ENCODE measurements around the gene CARD9.

Gene CARD9

GRCh38 chr9:136337416-136338395 lies 35.8 kb downstream of the CARD9 start:
- no peak overlapping the region for H3K4me3 ChIP-seq (ENCODE audit: low read depth in 1 of 5, low read length in 5 of 5)
- H3K27me3 ChIP-seq (ENCODE audit: control insufficient read depth in 5 of 5, insufficient read depth in 4 of 5, low read length in 5 of 5): peaks cover 0 to 3% (median 0%) of the 10 kb centered on the region in 5 donors
- H3K9me3 ChIP-seq (ENCODE audit: control insufficient read depth in 5 of 5, low read length in 5 of 5): no peaks in the 10 kb centered on the region
- H3K36me3 ChIP-seq (ENCODE audit: control insufficient read depth in 5 of 5, insufficient read depth in 5 of 5, low read length in 5 of 5): peaks cover 0 to 25% (median 9%) of the 10 kb centered on the region in 5 donors
- H3K27ac ChIP-seq (ENCODE audit: low read depth, low read length): no peak overlapping the region
- H3K4me1 ChIP-seq (ENCODE audit: control insufficient read depth in 5 of 5, insufficient read depth in 5 of 5, low read length in 5 of 5): peaks cover 0 to 9% (median 8%) of the 10 kb centered on the region in 5 donors
- no peak overlapping the region for H3K9ac ChIP-seq (ENCODE audit: low read length in 5 of 5)

- Histone ChIP-seq H3K27me3 (ENCODE audit: control insufficient read depth in 5 of 5, insufficient read depth in 4 of 5, low read length in 5 of 5) (no peaks in the 10 kb centered on the region), H3K36me3 (ENCODE audit: control insufficient read depth in 5 of 5, insufficient read depth in 5 of 5, low read length in 5 of 5) (peaks cover 0 to 25% (median 9%) of the 10 kb centered on the region in 5 donors), H3K27ac (ENCODE audit: low read depth, low read length) (no peak overlapping the region), H3K4me1 (ENCODE audit: control insufficient read depth in 5 of 5, insufficient read depth in 5 of 5, low read length in 5 of 5) (peaks cover 0 to 2% (median 0%) of the 10 kb centered on the region in 5 donors), H3K9me3 (ENCODE audit: control insufficient read depth in 5 of 5, low read length in 5 of 5) (no peaks in the 10 kb centered on the region), H3K9ac (ENCODE audit: low read length in 5 of 5) (no peak overlapping the region), H3K4me3 (ENCODE audit: low read depth in 1 of 5, low read length in 5 of 5) (no peak overlapping the region)
Measured at GRCh38 chr9:136336881-136337280, 36.6 kb downstream of the CARD9 start.

DNA sequence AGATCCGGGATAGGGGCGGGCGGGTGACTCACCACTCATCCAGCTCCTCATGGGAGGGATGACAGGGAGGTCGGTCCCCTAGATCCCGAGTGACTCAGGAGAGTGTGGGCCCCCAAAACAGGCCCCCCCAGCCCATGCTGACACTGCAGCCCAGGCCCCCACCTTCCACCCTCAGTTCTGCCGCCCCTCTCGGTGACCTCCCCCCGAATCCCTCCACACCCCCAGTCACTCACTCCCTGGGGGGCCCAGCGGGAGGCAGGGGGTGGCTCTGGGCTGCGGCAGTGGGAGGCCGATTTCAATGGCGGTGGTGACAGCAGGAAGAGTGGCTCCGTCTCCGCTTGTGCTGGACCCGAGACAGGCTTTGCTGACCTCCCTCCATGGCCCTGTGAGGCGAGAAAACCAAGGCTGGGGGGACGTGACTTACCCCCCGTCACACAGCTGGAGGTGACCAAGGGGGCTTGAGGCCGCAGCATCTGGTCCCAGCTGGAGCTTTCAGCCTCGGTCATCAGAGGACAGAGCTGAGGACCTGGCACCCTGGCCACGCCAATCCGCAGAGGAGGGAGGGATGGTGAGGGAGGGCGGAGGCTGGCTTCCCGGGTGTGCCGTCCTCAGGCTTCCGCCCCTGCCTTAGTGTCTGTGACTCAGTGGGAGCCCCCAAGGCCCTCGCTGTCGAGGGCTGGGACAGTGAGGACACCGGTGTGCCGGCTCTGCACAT lies 37.2 kb downstream of the CARD9 start:
- no peak overlapping the region for H3K27ac ChIP-seq (ENCODE audit: low read depth, low read length)
- peaks cover 0 to 25% (median 9%) of the 10 kb centered on the region in 5 donors for H3K36me3 ChIP-seq (ENCODE audit: control insufficient read depth in 5 of 5, insufficient read depth in 5 of 5, low read length in 5 of 5)
- H3K27me3 ChIP-seq (ENCODE audit: control insufficient read depth in 5 of 5, insufficient read depth in 4 of 5, low read length in 5 of 5): no peaks in the 10 kb centered on the region

GRCh38 chr9:136335296-136336155 lies 37.9 kb downstream of the CARD9 start:
- Histone ChIP-seq H3K4me3 (ENCODE audit: low read depth in 1 of 5, low read length in 5 of 5) (no peak overlapping the region), H3K27me3 (ENCODE audit: control insufficient read depth in 5 of 5, insufficient read depth in 4 of 5, low read length in 5 of 5) (no peaks in the 10 kb centered on the region), H3K9me3 (ENCODE audit: control insufficient read depth in 5 of 5, low read length in 5 of 5) (no peaks in the 10 kb centered on the region), H3K27ac (ENCODE audit: low read depth, low read length) (no peak overlapping the region), H3K4me1 (ENCODE audit: control insufficient read depth in 5 of 5, insufficient read depth in 5 of 5, low read length in 5 of 5) (peaks cover 0 to 2% (median 0%) of the 10 kb centered on the region in 5 donors), H3K9ac (ENCODE audit: low read length in 5 of 5) (no peak overlapping the region), H3K36me3 (ENCODE audit: control insufficient read depth in 5 of 5, insufficient read depth in 5 of 5, low read length in 5 of 5) (peaks cover 0 to 25% (median 9%) of the 10 kb centered on the region in 5 donors)

More for the DNA sequence above, 37.2 kb downstream of the CARD9 start:
- Histone ChIP-seq H3K9ac (ENCODE audit: low read length in 5 of 5) (no peak overlapping the region), H3K4me1 (ENCODE audit: control insufficient read depth in 5 of 5, insufficient read depth in 5 of 5, low read length in 5 of 5) (peaks cover 0 to 2% (median 0%) of the 10 kb centered on the region in 5 donors), H3K9me3 (ENCODE audit: control insufficient read depth in 5 of 5, low read length in 5 of 5) (no peaks in the 10 kb centered on the region), H3K4me3 (ENCODE audit: low read depth in 1 of 5, low read length in 5 of 5) (no peak overlapping the region)

- peaks cover 0 to 2% (median 0%) of the 10 kb centered on the region in 5 donors for H3K4me1 ChIP-seq (ENCODE audit: control insufficient read depth in 5 of 5, insufficient read depth in 5 of 5, low read length in 5 of 5)
- H3K9ac ChIP-seq (ENCODE audit: low read length in 5 of 5): no peak overlapping the region
- peaks cover 0 to 25% (median 9%) of the 10 kb centered on the region in 5 donors for H3K36me3 ChIP-seq (ENCODE audit: control insufficient read depth in 5 of 5, insufficient read depth in 5 of 5, low read length in 5 of 5)
- H3K27me3 ChIP-seq (ENCODE audit: control insufficient read depth in 5 of 5, insufficient read depth in 4 of 5, low read length in 5 of 5): no peaks in the 10 kb centered on the region
- no peak overlapping the region for H3K4me3 ChIP-seq (ENCODE audit: low read depth in 1 of 5, low read length in 5 of 5)
- H3K27ac ChIP-seq (ENCODE audit: low read depth, low read length): no peak overlapping the region
- no peaks in the 10 kb centered on the region for H3K9me3 ChIP-seq (ENCODE audit: control insufficient read depth in 5 of 5, low read length in 5 of 5)
Measured at GRCh38 chr9:136334541-136334940, 38.9 kb downstream of the CARD9 start.

DNA sequence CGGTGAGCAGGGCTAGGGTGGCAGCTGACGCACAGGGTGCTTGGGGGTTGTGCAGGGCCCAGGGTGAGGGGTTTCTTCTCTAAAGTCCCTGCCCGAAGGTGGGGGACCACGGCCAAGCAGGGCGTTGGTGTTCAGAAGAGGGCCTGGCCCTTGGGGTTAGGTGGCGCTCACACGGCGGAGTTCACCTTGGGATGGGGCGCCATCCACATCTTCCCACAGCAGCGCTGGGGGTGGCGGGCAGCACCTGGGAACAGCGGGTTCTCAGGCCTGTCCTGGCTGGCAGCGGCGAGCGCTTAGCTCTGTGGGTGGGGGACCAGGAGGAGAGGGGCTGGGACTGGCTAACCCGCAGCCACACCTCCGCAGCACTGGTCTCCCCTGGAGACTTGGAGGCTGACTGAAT lies 40.0 kb downstream of the CARD9 start:
- no peak overlapping the region for H3K27ac ChIP-seq (ENCODE audit: low read depth, low read length)
- peaks cover 0 to 7% (median 7%) of the 10 kb centered on the region in 5 donors for H3K4me1 ChIP-seq (ENCODE audit: control insufficient read depth in 5 of 5, insufficient read depth in 5 of 5, low read length in 5 of 5)
- no peak overlapping the region for H3K4me3 ChIP-seq (ENCODE audit: low read depth in 1 of 5, low read length in 5 of 5)
- no peaks in the 10 kb centered on the region for H3K27me3 ChIP-seq (ENCODE audit: control insufficient read depth in 5 of 5, insufficient read depth in 4 of 5, low read length in 5 of 5)
- no peak overlapping the region for H3K9ac ChIP-seq (ENCODE audit: low read length in 5 of 5)
- H3K36me3 ChIP-seq (ENCODE audit: control insufficient read depth in 5 of 5, insufficient read depth in 5 of 5, low read length in 5 of 5): peaks cover 0 to 25% (median 7%) of the 10 kb centered on the region in 5 donors
- H3K9me3 ChIP-seq (ENCODE audit: control insufficient read depth in 5 of 5, low read length in 5 of 5): no peaks in the 10 kb centered on the region

DNA sequence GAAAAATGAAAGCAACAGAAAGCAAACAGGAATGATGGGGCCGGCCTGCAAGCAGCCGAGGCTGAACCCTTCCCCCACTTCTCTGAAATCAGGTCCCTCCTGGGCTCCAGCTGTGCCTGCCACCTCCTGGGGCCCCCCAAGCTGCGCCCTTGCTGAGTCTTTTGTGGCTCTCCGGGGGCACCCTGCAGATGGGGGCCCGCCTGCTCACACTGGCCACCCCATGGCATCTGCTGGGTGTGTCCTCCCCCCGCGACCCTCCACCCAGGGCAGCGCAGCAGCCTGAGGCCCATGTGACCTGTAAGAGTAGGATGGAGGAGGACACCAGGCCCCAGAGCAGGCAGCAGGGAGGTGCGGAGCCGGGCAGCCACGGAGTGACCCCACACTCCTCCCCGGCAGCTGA lies 40.4 kb downstream of the CARD9 start:
- Histone ChIP-seq H3K4me1 (ENCODE audit: control insufficient read depth in 5 of 5, insufficient read depth in 5 of 5, low read length in 5 of 5) (peaks cover 0 to 12% (median 11%) of the 10 kb centered on the region in 5 donors), H3K27ac (ENCODE audit: low read depth, low read length) (no peak overlapping the region), H3K4me3 (ENCODE audit: low read depth in 1 of 5, low read length in 5 of 5) (no peak overlapping the region), H3K36me3 (ENCODE audit: control insufficient read depth in 5 of 5, insufficient read depth in 5 of 5, low read length in 5 of 5) (peaks cover 0 to 21% (median 4%) of the 10 kb centered on the region in 5 donors), H3K9ac (ENCODE audit: low read length in 5 of 5) (no peak overlapping the region), H3K9me3 (ENCODE audit: control insufficient read depth in 5 of 5, low read length in 5 of 5) (no peaks in the 10 kb centered on the region), H3K27me3 (ENCODE audit: control insufficient read depth in 5 of 5, insufficient read depth in 4 of 5, low read length in 5 of 5) (peaks cover 0 to 3% (median 2%) of the 10 kb centered on the region in 5 donors)

GRCh38 chr9:136332482-136332983 lies 40.9 kb downstream of the CARD9 start:
- Histone ChIP-seq H3K27me3 (ENCODE audit: control insufficient read depth in 5 of 5, insufficient read depth in 4 of 5, low read length in 5 of 5) (peaks cover 0 to 4% (median 3%) of the 10 kb centered on the region in 5 donors), H3K9me3 (ENCODE audit: control insufficient read depth in 5 of 5, low read length in 5 of 5) (no peaks in the 10 kb centered on the region), H3K36me3 (ENCODE audit: control insufficient read depth in 5 of 5, insufficient read depth in 5 of 5, low read length in 5 of 5) (peaks cover 0 to 17% (median 4%) of the 10 kb centered on the region in 5 donors), H3K27ac (ENCODE audit: low read depth, low read length) (no peak overlapping the region), H3K4me3 (ENCODE audit: low read depth in 1 of 5, low read length in 5 of 5) (no peak overlapping the region), H3K9ac (ENCODE audit: low read length in 5 of 5) (no peak overlapping the region), H3K4me1 (ENCODE audit: control insufficient read depth in 5 of 5, insufficient read depth in 5 of 5, low read length in 5 of 5) (peaks cover 0 to 14% (median 13%) of the 10 kb centered on the region in 5 donors)

Data from subcutaneous abdominal adipose tissue (tissue), 5 donors.